HepG2 (cell line): ENCODE data around the gene ASB9. TPM values are rescaled to one million over a fixed set of nuclear protein-coding genes. Genes with fewer than 3 reads are reported as not detected.

Experiments used
- ATAC-seq: fragments of 200-7000 bp; cut with Tn5 transposase; 3 replicates; pipeline ENCODE4 v1.9.1; 2020; ENCODE audit warnings: mild to moderate bottlenecking, moderate library complexity
- BruUV-seq: library from RNA; stranded (reverse); fragments of 400-500 nt; replicated peaks from 2 replicates; lab custom pipeline; 2021; lab: Mats Ljungman, UMichigan
- CTCF ChIA-PET: fragments of 300-600 bp; formaldehyde crosslinking; extraction: SDS; loops from one replicate; lab custom pipeline; 2021; ENCODE audit warnings: low total read pairs, inconsistent platforms, low intra/inter-chr PET ratio; lab: Yijun Ruan, JAX
- POLR2A ChIA-PET: fragments of 350-600 bp; sonication (Branson Sonifier 250); formaldehyde crosslinking; loops from one replicate; lab custom pipeline; 2020; ENCODE audit warnings: antibody characterized with exemption, inconsistent platforms; lab: Yijun Ruan, JAX
- DNase-seq: peaks from one replicate; pipeline ENCODE4 v3.0.0-alpha.2; 2015; ENCODE audit warnings: low spot score
- FAIRE-seq: peaks from 3 replicates; lab custom pipeline; 2011; peaks lifted over from hg19 to GRCh38; lab: Jason Lieb, UNC
- H2AFZ ChIP-seq: one replicate; pipeline ENCODE4 v1.6.1; 2011; ENCODE audit warnings: low read length, inconsistent platforms
- H3K27ac ChIP-seq: fragments of 300-600 bp; 3 replicates; pipeline ENCODE4 v1.8.0; 2011; ENCODE audit warnings: mixed run types, mild to moderate bottlenecking, mixed read lengths, low read length, inconsistent platforms; ENCODE audit not compliant: insufficient read depth; ENCODE audit errors: extremely low read length
- H3K27me3 ChIP-seq, 2 experiments: fragments of 200-600 bp in 1 of 2; 2 replicates in 1 of 2; 3 replicates in 1 of 2; pipeline versions ENCODE4 v1.6.0 to v1.8.0; 2011; ENCODE audit warnings: low read length in 2 of 2, mild to moderate bottlenecking in 2 of 2, moderate library complexity in 2 of 2, inconsistent platforms in 1 of 2; ENCODE audit not compliant: insufficient read depth in 2 of 2, control insufficient read depth in 1 of 2
- H3K36me3 ChIP-seq, 2 experiments: fragments of 200-600 bp in 1 of 2; replicated peaks in 1 of 2; 2 replicates in 1 of 2; 3 replicates in 1 of 2; pipeline versions ENCODE4 v1.5.1 to v1.8.0; 2011; ENCODE audit warnings: low read length in 2 of 2, inconsistent platforms in 1 of 2; ENCODE audit not compliant: insufficient read depth in 2 of 2, control insufficient read depth in 1 of 2
- H3K4me1 ChIP-seq: 2 replicates; pipeline ENCODE4 v1.5.1; 2012; ENCODE audit warnings: low read length, inconsistent platforms; ENCODE audit not compliant: insufficient read depth
- H3K4me2 ChIP-seq: 2 replicates; pipeline ENCODE4 v1.6.0; 2011; ENCODE audit warnings: low read depth, low read length, inconsistent platforms
- H3K4me3 ChIP-seq, 3 experiments: fragments of 200-600 bp in 1 of 3; sonication (generic), shearing (Covaris generic) in 1 of 3; replicated peaks in 1 of 3; 2 replicates each; pipeline ENCODE4 v1.5.1; 2011 to 2016; ENCODE audit warnings: low read length in 3 of 3, inconsistent platforms in 2 of 3, low read depth in 2 of 3, mild to moderate bottlenecking in 2 of 3, control low read depth in 1 of 3, mixed read lengths in 1 of 3; ENCODE audit not compliant: insufficient read depth in 1 of 3
- H3K79me2 ChIP-seq: one replicate; pipeline ENCODE4 v1.6.1; 2011; ENCODE audit warnings: low read length, inconsistent platforms; ENCODE audit not compliant: insufficient read depth
- H3K9ac ChIP-seq: 2 replicates; pipeline ENCODE4 v1.6.0; 2011; ENCODE audit warnings: mild to moderate bottlenecking, low read depth, low read length, inconsistent platforms; ENCODE audit not compliant: insufficient read depth
- H3K9me3 ChIP-seq: 2 replicates; pipeline ENCODE4 v1.5.1; 2012; ENCODE audit warnings: mild to moderate bottlenecking, low read length
- H4K20me1 ChIP-seq: 2 replicates; pipeline ENCODE4 v1.6.0; 2011; ENCODE audit warnings: inconsistent platforms, mild to moderate bottlenecking, low read length, moderate library complexity; ENCODE audit not compliant: insufficient read depth
- FOXP1 ChIP-seq, 2 experiments: fragments of 450-650 bp in 1 of 2; IDR thresholded peaks; 2 replicates each; pipeline ENCODE4 v1.6.1; 2017 to 2018; ENCODE audit warnings: antibody characterized with exemption in 1 of 2
- GLMP ChIP-seq: sonication (generic); formaldehyde crosslinking; IDR thresholded peaks from 2 replicates; pipeline ENCODE4 v1.9.0; 2021; ENCODE audit warnings: missing genetic modification reagents, mild to moderate bottlenecking, borderline replicate concordance
- HNRNPLL ChIP-seq: fragments of 200-400 bp; formaldehyde crosslinking; IDR thresholded peaks from 2 replicates; pipeline ENCODE4 v1.6.1; 2017; ENCODE audit warnings: mild to moderate bottlenecking, low read depth, low read length; ENCODE audit not compliant: poor library complexity, severe bottlenecking
- RXRB ChIP-seq: IDR thresholded peaks from 2 replicates; pipeline ENCODE4 v1.6.1; 2016; ENCODE audit warnings: borderline replicate concordance, missing genetic modification reagents, missing compliant biosample characterization
- ZNF512B ChIP-seq: sonication (generic); formaldehyde crosslinking; IDR thresholded peaks from 2 replicates; pipeline ENCODE4 v1.5.1; 2020; ENCODE audit warnings: missing genetic modification reagents, mild to moderate bottlenecking, borderline replicate concordance
- ZNF792 ChIP-seq: IDR thresholded peaks from 2 replicates; pipeline ENCODE4 v1.6.1; 2016
- WGBS: methylation state at CpG from one replicate; pipeline ENCODE4 v1.1.6; 2017; ENCODE audit warnings: low lambda C conversion rate; 5-methylcytosine and 5-hydroxymethylcytosine counted together
- in situ Hi-C: cut with HindIII; loops from 2 replicates; pipeline ENCODE4 v1.10.0; 2017; ENCODE audit warnings: low pct_unique_long_range_greater_than_20kb; ENCODE audit not compliant: extremely low pct_ligation_motif_present
- intact Hi-C: fragments of 100-400 bp; cut with micrococcal nuclease; formaldehyde crosslinking; loops from one replicate; pipeline ENCODE4 v1.10.0; 2022; ENCODE audit not compliant: unreplicated experiment
- polyA plus RNA-seq, 8 experiments: library from polyadenylated mRNA; depleted of rRNA in 3 of 8; stranded (reverse) in 7 of 8; unstranded in 1 of 8; fragments of >200 nt; fragmentation: Illumina TruSeq in 4 of 8; extraction: Trizol in 4 of 8; gene quantifications; 2 replicates each; pipeline versions ENCODE4 v1.2.1 to v1.2.3, GENCODE V29; 2011 to 2016; ENCODE audit warnings: low read depth in 4 of 8, missing spikeins in 1 of 8, mixed read lengths in 1 of 8; ENCODE audit not compliant: insufficient read depth in 1 of 8
- total RNA-seq, 5 experiments: library from RNA; depleted of rRNA; stranded (reverse); fragments of >200 nt; fragmentation: Illumina TruSeq; extraction: Trizol; gene quantifications; 2 replicates each; pipeline ENCODE4 v1.2.3, GENCODE V29; 2016; ENCODE audit warnings: low read depth in 1 of 5

The ASB9 gene
- total and polyA plus RNA-seq, 2 of the 13 experiments (the other 11 are each of a cell fraction or from before 2014, with no cell fraction given): 4.2 to 13.8 TPM

- no peaks in the 10 kb centered on the region for H3K36me3 ChIP-seq
- no TSS peak for BruUV-seq
- H3K79me2 ChIP-seq: no peaks in the 10 kb centered on the region
- FAIRE-seq (no peak), DNase-seq (no peak), ATAC-seq (no peak)
- no peak overlapping the region for H3K4me3 ChIP-seq
- H3K4me2 ChIP-seq: no peak overlapping the region
- WGBS: 0% methylated on average over 2 of the region's 3 CpGs
- no peak overlapping the region for H3K27ac ChIP-seq
- no peak overlapping the region for H2AFZ ChIP-seq
- intact Hi-C loops (loop anchor here (5.0 to 10.0 kb wide), 2 partner anchors 96 to 1144 kb away; no protein-coding TSS in a partner anchor), in situ Hi-C loops (no loop called here)
- no peaks in the 10 kb centered on the region for H3K27me3 ChIP-seq
- H3K4me1 ChIP-seq: no peaks in the 10 kb centered on the region
- H3K9me3 ChIP-seq: no peaks in the 10 kb centered on the region
- H3K9ac ChIP-seq: no peak overlapping the region
- no peaks in the 10 kb centered on the region for H4K20me1 ChIP-seq
- ChIA-PET POLR2A (no interaction called here), CTCF (no interaction called here)
- TF ChIP-seq ZNF792 (CRISPR knock-in tag) (no peak), HNRNPLL (no peak), ZNF512B (no peak), FOXP1 (IDR thresholded peaks at IDR 0.05) (no peak), FOXP1 (CRISPR knock-in tag; IDR thresholded peaks at IDR 0.05) (no peak), RXRB (CRISPR knock-in tag) (no peak), GLMP (no peak)
Measured at GRCh38 chrX:15241301-15241700, 28.6 kb downstream of the ASB9 start.
